OCI-M2 (cell line): ENCODE data around the gene KBTBD6.
"Not testable (repeated sequence)": the region's sequence is repeated elsewhere in the genome, so short reads cannot be mapped to it uniquely, and the experiment has no call there.

Experiments
- DNase-seq: peaks from one replicate; lab custom pipeline; 2025; ENCODE audit not compliant: unreplicated experiment; lab: John Stamatoyannopoulos, UW

The KBTBD6 gene

DNA sequence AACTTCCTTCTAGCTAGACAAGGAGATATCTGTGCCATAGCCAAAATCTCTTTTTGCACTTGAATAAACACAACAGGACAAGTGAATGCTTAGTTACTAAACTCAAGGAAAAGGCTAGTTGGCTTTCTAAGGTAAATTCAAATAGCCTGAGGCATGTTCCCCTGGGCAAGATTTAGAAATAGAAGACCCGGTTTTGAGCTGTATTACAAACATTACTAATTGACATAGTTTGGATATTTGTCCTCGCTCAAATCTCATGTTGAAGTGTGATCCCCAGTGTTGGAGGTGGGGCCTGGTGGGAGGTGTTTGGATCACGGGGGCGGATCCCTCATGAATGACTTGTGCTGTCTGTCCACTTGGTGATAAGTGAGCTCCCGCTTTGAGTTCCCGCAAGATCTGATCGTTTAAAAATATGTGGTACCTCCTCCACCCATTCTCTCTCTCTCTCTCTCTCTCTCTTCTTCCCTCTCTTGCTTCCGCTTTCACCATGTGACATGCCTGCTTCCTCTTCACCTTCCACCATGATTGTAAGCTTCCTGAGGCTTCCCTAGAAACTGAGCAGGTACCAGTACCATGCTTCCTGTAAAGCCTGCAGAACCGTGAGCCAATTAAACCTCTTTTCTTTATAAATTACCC, 3.9 kb upstream of the KBTBD6 start:
- no peak for DNase-seq

DNA sequence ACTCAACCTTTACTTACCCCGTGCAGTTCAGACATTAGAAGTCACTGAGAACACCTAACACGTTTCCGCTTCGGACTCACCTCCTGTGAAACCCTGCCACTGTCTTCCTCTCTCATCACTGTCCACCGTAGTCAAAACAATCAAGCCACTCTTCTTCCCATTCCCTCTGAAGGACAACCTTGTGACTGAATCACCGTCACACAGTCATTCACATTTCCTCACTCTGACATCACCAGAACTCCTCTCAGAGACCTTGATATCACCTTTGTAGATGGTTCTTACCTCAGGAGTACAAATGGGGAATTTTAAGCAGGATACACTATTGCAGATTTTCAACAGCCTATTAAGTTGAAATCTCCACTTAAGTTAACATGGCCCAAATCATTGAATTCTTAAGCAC, 1.3 kb upstream of the KBTBD6 start:
- DNase-seq, result no peak

DNA sequence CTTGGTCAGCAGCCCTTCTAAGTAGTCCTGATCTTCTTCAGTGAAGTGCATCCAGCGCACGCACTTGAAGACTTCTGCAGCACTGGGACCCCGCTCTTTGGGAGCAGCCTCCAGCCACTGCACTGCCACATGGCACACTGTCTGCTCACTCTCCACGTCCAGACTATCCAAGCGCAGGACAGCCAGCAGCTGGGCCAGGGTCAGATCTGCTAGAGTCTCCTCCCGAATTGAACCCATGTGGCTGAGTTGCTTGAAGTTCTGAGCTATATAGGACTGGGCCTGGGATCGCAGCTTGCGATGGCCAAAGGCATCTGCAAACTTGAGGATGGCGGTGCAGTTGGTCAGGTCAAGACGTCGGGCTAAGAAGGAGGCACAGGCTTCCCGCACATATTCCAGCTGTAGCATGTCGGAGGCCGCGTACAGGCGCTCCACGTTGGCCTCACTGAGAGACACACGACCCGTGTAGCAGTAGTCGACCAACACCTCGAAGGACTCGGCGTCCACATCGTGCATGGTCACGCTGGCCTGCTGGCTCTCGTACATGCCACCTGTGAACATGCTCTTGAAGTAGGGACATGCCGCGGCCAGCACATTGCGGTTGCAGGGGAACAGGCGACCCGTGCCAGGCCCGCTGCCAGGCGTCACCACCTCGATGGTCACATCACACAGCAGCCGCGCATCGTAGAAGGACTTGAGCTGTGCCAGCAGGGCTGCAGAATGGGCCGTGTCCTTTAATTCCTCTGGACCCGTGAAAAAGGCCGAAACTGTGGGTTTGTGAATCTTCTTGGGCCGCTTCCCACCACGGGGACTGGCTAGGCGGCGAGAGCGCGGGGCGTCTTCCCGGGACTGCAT, 716 bp downstream of the KBTBD6 start:
- DNase-seq, result not testable (repeated sequence)

DNA sequence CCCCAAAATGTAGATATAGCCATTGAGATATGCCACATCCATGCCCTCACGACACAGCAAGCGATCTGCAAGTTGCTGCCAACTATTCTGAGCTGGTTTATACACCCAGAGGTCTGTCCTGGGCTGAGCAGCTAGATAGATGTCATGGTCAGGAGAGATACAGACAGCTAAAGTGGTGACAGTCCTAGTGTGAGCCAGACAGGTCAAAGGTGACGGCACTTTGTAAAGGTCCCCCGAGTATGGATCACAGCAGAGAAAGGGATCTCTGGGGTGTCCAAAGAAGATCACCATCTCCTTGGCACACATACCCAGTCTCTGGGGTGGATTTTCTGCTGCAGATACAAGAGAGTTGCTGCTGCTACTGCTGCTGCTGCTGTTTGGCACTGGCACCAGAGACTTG, 1.4 kb downstream of the KBTBD6 start:
- not testable (repeated sequence) for DNase-seq

DNA sequence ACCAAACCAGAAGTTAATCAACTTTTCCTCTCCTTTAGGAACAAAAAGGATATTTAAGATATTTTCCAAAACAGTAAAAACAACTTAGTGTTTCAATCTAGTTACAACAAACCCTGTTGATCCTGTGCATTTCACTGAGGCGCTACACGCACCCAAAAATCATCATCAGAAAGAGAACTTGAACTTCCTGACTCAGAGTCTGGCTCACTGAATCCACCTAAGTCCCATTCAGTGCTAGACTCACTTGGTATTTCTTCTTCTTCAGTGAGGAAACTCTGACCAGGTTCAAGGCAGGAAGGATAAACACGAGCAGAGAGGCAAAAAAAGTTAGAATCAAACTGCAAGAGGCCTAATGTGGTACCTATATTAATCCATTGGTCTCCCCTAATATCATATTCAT, 2.2 kb downstream of the KBTBD6 start:
- no peak for DNase-seq

DNA sequence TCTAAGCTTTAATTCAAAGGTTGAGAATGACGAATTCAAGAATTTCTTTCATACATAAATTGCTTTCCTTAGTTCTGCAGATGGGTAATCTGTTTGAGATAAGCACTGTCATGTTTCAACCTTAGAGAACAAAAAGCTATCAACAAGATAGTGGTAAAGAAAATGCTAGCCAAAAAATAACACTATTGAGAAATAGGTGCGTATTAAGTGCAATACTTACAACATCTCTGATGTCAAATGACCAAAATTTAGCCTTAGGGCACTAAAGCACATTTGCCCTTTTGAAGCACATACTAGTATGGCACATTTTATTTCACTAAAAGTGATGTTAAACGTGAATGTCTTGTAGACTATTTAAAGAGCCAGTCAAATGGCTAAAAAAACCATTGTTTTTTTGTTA, 4.9 kb downstream of the KBTBD6 start:
- DNase-seq, result no peak

DNA sequence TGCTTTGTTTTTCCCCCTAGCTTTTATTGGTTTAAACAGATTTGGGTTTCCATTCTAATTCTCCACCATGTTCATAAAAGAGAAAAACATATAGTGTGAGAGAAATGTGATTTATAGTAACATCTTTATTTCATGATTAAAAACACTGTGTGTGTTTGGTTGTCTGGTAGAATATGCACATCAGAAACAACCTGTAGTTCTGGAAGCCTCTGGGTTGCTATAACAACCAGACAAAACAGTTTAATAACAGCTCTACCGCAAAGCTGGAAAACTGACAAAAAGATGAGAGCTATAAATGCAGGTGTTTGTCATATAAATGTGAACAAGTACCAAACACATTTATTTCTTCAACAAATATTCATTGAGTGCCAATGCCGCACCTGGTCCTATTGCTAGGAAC, 9.8 kb downstream of the KBTBD6 start:
- DNase-seq, result no peak

DNA sequence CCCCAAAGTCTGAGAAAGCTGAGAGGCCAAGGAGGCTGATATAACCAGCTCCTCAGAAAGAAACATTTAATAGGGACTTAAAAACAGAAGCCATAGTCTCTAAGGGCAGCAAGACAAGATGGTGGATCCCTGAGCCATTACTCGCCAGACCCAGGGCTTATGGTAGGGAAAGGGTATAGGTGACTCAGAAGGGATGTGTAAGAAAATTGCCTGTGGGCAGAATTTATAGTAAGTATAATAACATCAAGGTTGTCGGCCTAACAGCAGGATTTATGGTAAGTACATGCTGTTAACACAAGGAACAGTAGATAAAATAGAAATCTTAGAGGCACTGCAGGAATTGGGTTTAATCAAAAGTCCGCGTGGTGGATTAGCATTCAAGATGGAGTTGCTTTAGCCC, 14.7 kb downstream of the KBTBD6 start:
- DNase-seq, result no peak

DNA sequence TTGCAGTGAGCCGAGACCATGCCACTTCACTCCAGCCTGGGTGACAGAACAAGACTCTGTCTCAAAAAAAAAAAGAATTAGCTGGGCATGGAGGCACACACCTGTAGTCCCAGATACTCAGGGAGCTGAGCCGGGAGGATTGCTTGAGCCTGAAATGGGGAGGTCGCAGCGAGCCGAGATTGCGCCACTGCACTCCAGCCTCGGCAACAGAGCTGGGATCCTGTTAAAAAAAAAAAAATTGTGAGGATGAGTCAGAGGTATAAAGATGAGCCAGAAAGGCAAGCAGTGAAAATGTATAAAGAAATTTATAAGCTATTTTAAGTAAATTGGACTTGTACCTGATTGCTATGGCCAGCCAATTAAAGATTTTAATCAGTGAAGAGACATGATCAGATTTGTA, 21.1 kb downstream of the KBTBD6 start:
- no peak for DNase-seq

DNA sequence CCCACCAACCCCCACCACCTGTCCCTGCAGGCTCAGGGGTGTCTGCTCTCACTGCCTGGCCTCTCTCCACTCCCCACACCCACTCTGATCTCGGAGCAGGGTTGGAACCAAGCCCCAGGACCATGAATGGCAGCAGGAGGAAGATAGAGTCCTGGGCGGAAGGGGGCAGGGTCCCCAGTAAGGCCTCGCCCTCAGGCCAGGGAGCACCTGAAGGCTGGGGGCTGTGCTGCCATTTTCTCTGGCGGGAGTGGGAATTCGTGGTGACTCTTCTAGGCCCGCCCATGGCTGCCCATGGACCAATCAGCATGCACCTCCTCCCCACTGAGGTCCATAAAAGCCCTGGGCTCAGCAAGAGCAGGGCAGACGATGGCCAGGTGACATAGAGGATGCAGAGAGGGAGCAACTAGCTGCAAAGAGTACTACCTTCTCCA, 25.0 kb downstream of the KBTBD6 start:
- DNase-seq, result no peak

DNA sequence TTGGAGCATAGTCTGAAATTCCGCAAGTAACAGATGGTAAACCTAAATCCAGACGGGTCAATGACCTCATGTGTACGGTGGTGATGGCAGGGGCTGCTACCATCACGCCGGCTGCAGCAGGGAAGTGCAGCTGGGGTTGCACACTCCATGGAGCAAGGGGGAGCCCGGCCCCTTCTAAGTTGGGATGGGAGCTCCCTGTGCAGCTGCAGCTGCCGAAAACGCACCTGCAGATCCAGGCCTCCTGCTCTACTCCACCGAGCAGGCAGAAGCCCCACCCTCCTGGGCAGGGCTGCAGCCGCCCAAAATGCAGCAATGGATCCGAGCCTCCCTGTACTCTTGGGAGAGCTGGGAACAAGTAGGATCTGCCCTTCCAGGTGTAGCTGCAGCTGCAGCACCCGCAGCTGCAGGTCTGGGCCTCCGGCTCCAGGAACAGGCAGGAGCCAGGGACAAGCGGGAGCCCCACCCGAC, 25.5 kb downstream of the KBTBD6 start:
- no peak for DNase-seq

DNA sequence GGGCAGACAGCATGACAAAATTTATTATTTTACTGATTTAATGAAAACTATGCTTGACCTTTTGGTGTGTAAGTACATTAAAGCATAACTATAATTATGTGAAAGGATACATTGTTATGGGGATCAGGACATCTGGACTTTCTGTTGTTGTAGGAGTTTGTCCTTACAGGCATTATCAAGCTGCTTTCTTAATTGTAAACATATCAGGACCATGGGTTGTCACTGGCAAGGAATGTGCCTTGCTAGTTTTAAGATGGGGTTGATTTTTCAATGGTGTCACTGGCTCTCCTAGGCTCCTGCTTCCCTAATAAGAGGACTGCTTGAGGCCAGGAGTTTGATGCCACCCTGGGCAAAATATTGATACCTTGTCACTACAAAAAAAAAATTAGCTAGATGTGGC, 32.6 kb downstream of the KBTBD6 start:
- no peak for DNase-seq

DNA sequence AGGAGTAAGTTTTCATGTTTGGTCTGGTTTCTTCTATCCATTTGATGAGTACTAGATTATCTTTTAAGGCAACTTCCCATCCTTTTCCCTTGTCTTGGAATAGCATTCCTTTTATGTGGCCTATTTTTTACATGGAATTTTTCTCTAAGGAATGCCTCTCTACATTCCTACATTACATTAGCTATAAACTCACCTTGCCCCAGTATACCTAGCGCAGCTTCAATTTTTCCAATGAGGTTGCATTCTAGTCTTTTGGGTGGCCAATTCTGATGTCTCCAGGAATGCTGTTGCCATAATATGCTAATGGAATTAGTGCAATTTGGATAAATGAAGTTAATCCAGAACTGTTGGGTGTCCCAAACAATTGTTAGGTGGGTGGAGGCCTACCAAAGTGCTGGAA, 33.8 kb downstream of the KBTBD6 start:
- no peak for DNase-seq

DNA sequence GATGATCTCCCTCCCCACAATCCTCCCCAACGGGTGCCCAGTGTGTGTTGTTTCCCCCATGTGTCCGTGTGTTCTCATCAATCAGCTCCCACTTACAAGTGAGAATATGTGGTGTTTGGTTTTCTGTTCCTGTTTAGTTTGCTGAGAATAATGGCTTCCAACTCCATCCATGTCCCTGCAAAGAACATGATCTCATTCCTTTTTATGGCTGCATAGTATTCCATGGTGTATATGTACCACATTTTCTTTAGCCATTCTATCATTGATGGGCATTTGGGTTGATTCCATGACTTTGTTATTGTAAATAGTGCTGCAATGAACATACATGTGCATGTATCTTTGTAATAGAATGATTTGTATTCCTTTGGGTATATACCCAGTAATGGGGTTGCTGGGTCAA, 36.9 kb downstream of the KBTBD6 start:
- DNase-seq, result not testable (repeated sequence)

DNA sequence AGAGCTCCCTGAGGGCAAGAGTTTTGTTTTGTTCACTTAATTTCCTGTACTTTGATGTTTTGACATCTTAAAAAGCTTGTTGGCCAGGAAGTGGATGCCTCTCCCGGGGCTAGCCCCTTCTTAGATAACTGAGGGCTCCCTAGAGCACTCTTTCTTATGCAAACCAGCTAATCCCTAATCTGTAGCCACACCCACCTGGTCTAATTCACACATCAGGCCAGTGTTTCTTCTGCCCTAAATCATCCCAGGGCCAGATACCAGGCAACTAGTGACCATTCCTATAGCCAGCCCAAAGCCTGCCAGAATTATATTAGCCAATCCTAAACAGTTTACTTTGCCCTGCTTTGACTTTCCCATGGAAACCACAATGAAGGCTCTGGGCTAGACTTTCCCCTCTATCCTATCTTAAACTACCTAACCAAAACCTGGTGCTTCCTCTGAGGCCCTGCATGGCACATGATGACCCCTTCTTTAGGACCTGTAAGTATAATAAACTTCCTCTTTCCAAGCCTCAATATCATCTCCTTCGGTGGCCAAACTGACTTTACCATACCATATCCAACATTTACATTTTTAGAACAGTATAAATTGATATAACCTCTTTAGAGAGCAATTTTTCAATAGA, 46.5 kb downstream of the KBTBD6 start:
- no peak for DNase-seq

DNA sequence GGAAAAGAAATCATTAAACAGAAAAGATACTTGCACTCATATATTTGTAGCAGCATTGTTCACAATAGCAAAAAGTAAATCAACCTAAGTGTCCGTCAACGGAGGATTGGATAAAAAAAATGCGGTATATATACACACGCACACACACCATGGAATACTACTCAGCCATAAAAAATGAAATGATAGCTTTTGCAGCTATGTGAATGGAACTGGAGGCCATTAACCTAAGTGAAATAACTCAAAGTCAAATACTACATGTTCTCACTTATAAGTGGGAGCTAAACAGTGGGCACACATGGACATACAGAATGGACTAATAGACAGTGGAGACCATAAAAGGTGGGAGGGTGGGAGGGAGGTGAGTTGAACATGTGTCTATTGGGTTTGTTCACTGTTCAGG, 52.9 kb downstream of the KBTBD6 start:
- DNase-seq, result no peak
